WTC11 (cell line): Measurements from ENCODE around the gene CSTF1.

Source experiments
- CREM ChIP-seq: sonication (generic); formaldehyde crosslinking; IDR thresholded peaks from 2 replicates; pipeline ENCODE4 v1.8.1; 2022; ENCODE audit warnings: mild to moderate bottlenecking, missing genetic modification reagents, moderate library complexity
- IRF2 ChIP-seq: sonication (generic); formaldehyde crosslinking; IDR thresholded peaks from 2 replicates; pipeline ENCODE4 v1.8.0; 2022; ENCODE audit warnings: low read depth, missing genetic modification reagents, borderline replicate concordance
- KAT7 ChIP-seq: sonication (generic); formaldehyde crosslinking; IDR thresholded peaks from 2 replicates; pipeline ENCODE4 v1.8.1; 2023; ENCODE audit warnings: missing genetic modification reagents, mild to moderate bottlenecking, borderline replicate concordance
- RELA ChIP-seq: sonication (generic); formaldehyde crosslinking; IDR thresholded peaks from 2 replicates; pipeline ENCODE4 v1.8.1; 2022; ENCODE audit warnings: missing genetic modification reagents, mild to moderate bottlenecking, borderline replicate concordance
- TEAD4 ChIP-seq: sonication (generic); formaldehyde crosslinking; IDR thresholded peaks from 2 replicates; pipeline ENCODE4 v1.8.0; 2022; ENCODE audit warnings: mild to moderate bottlenecking, missing genetic modification reagents
- TP53 ChIP-seq: sonication (generic); formaldehyde crosslinking; IDR thresholded peaks from 2 replicates; pipeline ENCODE4 v1.8.1; 2023; ENCODE audit warnings: mild to moderate bottlenecking, missing genetic modification reagents
- TF ChIP-seq, protein P1 (sequence below): fragments of 200-600 bp; IDR thresholded peaks from 2 replicates; pipeline ENCODE4 v1.8.0; 2022; ENCODE audit warnings: antibody characterized with exemption
- TF ChIP-seq, protein P2 (sequence below): sonication (generic); formaldehyde crosslinking; IDR thresholded peaks from 2 replicates; pipeline ENCODE4 v1.8.0; 2022; ENCODE audit warnings: mild to moderate bottlenecking, missing genetic modification reagents
- TF ChIP-seq, protein P3 (sequence below): sonication (generic); formaldehyde crosslinking; IDR thresholded peaks from 2 replicates; pipeline ENCODE4 v1.8.1; 2023; ENCODE audit warnings: mild to moderate bottlenecking, missing genetic modification reagents
- TF ChIP-seq, protein P4 (sequence below): sonication (generic); formaldehyde crosslinking; IDR thresholded peaks from 2 replicates; pipeline ENCODE4 v1.8.1; 2023; ENCODE audit warnings: mild to moderate bottlenecking, moderate library complexity, missing genetic modification reagents
- TF ChIP-seq, protein P5 (sequence below): sonication (generic); formaldehyde crosslinking; IDR thresholded peaks from 2 replicates; pipeline ENCODE4 v1.8.1; 2022; ENCODE audit warnings: low read depth, missing genetic modification reagents, borderline replicate concordance
- TF ChIP-seq, protein P6 (sequence below): sonication (generic); formaldehyde crosslinking; IDR thresholded peaks from 2 replicates; pipeline ENCODE4 v1.8.0; 2022; ENCODE audit warnings: mild to moderate bottlenecking, missing genetic modification reagents

DNA sequence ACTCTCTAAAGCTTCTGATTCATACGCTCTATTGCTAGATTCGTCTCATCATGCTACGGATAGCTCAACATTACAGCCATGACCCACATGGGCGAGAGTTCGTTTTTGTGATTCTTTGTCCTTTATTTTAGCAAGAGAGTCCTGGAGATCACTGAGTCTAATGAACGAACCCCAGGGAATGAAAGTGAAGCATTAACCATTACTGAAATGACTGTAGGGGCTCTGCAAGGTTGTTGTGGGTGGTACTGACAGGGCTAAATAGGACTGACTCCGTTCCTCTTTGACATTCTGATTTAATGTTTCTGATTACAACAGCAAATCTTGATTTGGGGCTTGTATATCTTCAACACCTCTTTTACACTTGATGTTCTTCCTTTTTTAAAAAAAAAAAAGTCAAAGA is 62.3 kb downstream of the CSTF1 start:
- TF ChIP-seq TEAD4 (CRISPR knock-in tag) (no peak), CREM (CRISPR knock-in tag) (no peak), KAT7 (CRISPR knock-in tag) (no peak), IRF2 (CRISPR knock-in tag) (no peak), RELA (CRISPR knock-in tag) (no peak), TP53 (no peak)
- TF ChIP-seq, protein P1, sequence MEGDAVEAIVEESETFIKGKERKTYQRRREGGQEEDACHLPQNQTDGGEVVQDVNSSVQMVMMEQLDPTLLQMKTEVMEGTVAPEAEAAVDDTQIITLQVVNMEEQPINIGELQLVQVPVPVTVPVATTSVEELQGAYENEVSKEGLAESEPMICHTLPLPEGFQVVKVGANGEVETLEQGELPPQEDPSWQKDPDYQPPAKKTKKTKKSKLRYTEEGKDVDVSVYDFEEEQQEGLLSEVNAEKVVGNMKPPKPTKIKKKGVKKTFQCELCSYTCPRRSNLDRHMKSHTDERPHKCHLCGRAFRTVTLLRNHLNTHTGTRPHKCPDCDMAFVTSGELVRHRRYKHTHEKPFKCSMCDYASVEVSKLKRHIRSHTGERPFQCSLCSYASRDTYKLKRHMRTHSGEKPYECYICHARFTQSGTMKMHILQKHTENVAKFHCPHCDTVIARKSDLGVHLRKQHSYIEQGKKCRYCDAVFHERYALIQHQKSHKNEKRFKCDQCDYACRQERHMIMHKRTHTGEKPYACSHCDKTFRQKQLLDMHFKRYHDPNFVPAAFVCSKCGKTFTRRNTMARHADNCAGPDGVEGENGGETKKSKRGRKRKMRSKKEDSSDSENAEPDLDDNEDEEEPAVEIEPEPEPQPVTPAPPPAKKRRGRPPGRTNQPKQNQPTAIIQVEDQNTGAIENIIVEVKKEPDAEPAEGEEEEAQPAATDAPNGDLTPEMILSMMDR, result no peak
- TF ChIP-seq, protein P2, sequence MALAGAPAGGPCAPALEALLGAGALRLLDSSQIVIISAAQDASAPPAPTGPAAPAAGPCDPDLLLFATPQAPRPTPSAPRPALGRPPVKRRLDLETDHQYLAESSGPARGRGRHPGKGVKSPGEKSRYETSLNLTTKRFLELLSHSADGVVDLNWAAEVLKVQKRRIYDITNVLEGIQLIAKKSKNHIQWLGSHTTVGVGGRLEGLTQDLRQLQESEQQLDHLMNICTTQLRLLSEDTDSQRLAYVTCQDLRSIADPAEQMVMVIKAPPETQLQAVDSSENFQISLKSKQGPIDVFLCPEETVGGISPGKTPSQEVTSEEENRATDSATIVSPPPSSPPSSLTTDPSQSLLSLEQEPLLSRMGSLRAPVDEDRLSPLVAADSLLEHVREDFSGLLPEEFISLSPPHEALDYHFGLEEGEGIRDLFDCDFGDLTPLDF, result no peak
- TF ChIP-seq, protein P3, sequence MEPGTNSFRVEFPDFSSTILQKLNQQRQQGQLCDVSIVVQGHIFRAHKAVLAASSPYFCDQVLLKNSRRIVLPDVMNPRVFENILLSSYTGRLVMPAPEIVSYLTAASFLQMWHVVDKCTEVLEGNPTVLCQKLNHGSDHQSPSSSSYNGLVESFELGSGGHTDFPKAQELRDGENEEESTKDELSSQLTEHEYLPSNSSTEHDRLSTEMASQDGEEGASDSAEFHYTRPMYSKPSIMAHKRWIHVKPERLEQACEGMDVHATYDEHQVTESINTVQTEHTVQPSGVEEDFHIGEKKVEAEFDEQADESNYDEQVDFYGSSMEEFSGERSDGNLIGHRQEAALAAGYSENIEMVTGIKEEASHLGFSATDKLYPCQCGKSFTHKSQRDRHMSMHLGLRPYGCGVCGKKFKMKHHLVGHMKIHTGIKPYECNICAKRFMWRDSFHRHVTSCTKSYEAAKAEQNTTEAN, result no peak
- TF ChIP-seq, protein P4, sequence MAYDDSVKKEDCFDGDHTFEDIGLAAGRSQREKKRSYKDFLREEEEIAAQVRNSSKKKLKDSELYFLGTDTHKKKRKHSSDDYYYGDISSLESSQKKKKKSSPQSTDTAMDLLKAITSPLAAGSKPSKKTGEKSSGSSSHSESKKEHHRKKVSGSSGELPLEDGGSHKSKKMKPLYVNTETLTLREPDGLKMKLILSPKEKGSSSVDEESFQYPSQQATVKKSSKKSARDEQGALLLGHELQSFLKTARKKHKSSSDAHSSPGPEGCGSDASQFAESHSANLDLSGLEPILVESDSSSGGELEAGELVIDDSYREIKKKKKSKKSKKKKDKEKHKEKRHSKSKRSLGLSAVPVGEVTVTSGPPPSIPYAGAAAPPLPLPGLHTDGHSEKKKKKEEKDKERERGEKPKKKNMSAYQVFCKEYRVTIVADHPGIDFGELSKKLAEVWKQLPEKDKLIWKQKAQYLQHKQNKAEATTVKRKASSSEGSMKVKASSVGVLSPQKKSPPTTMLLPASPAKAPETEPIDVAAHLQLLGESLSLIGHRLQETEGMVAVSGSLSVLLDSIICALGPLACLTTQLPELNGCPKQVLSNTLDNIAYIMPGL, result no peak
- TF ChIP-seq, protein P5, sequence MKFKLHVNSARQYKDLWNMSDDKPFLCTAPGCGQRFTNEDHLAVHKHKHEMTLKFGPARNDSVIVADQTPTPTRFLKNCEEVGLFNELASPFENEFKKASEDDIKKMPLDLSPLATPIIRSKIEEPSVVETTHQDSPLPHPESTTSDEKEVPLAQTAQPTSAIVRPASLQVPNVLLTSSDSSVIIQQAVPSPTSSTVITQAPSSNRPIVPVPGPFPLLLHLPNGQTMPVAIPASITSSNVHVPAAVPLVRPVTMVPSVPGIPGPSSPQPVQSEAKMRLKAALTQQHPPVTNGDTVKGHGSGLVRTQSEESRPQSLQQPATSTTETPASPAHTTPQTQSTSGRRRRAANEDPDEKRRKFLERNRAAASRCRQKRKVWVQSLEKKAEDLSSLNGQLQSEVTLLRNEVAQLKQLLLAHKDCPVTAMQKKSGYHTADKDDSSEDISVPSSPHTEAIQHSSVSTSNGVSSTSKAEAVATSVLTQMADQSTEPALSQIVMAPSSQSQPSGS (CRISPR knock-in tag), result no peak
- TF ChIP-seq, protein P6, sequence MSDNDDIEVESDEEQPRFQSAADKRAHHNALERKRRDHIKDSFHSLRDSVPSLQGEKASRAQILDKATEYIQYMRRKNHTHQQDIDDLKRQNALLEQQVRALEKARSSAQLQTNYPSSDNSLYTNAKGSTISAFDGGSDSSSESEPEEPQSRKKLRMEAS (CRISPR knock-in tag), result no peak
